Breast epithelium (tissue), 3 donors: ENCODE data around the gene UBL7.

ENCODE experiments used
- CTCF ChIP-seq, 3 donors: fragments of 450-650 bp; IDR thresholded peaks; one replicate each; pipeline ENCODE4 v1.5.1; 2016 to 2017; ENCODE audit warnings: antibody characterized with exemption in 3 of 3, mild to moderate bottlenecking in 3 of 3, moderate library complexity in 3 of 3
- POLR2A ChIP-seq: fragments of 450-650 bp; IDR thresholded peaks from one replicate; pipeline ENCODE4 v1.6.1; 2016; ENCODE audit warnings: antibody characterized with exemption, mild to moderate bottlenecking, moderate library complexity
- POLR2AphosphoS5 ChIP-seq, 3 donors: sonication (generic); formaldehyde crosslinking; IDR thresholded peaks; one replicate each; pipeline ENCODE4 v1.6.1; 2017; ENCODE audit warnings: antibody characterized with exemption in 3 of 3

GRCh38 chr15:74396146-74396438 lies 64.9 kb downstream of the UBL7 start:
- no peak for TF ChIP-seq POLR2A
- no peak for TF ChIP-seq CTCF (IDR thresholded peaks at IDR 0.05)
- no peak for TF ChIP-seq POLR2AphosphoS5 (IDR thresholded peaks at IDR 0.05)
